NCI-H1105 treated with DMSO at 0.1 percent for 48 hours (cell line): ENCODE measurements around the gene MLYCD.
"Not testable (repeated sequence)": the region's sequence is repeated elsewhere in the genome, so short reads cannot be mapped to it uniquely, and the experiment has no call there.

Experiments
- DNase-seq: peaks from one replicate; lab custom pipeline; 2025; lab: John Stamatoyannopoulos, UW

The MLYCD gene

GRCh38 chr16:83940630-83941378 is 41.9 kb downstream of the MLYCD start:
- no peak for DNase-seq

GRCh38 chr16:83941546-83941945 is 42.6 kb downstream of the MLYCD start:
- DNase-seq = not testable (repeated sequence)

- no peak for DNase-seq
Measured at GRCh38 chr16:83942074-83942473, 43.2 kb downstream of the MLYCD start.

GRCh38 chr16:83942815-83943515 is 44.0 kb downstream of the MLYCD start:
- no peak for DNase-seq

GRCh38 chr16:83943516-83944050 is 44.7 kb downstream of the MLYCD start:
- no peak for DNase-seq

GRCh38 chr16:83945587-83945986 is 46.7 kb downstream of the MLYCD start:
- DNase-seq = no peak

- DNase-seq = no peak
Measured at GRCh38 chr16:83946154-83946780, 47.4 kb downstream of the MLYCD start.

GRCh38 chr16:83946781-83947566 is 48.1 kb downstream of the MLYCD start:
- DNase-seq = no peak

- DNase-seq = no peak
Measured at GRCh38 chr16:83947642-83948234, 48.8 kb downstream of the MLYCD start.

GRCh38 chr16:83948914-83949723 is 50.2 kb downstream of the MLYCD start:
- DNase-seq = no peak

- DNase-seq = no peak
Measured at GRCh38 chr16:83949724-83950001, 50.7 kb downstream of the MLYCD start.

- not testable (repeated sequence) for DNase-seq
Measured at GRCh38 chr16:83950862-83951399, 52.0 kb downstream of the MLYCD start.

- DNase-seq = no peak
Measured at GRCh38 chr16:83951544-83951943, 52.6 kb downstream of the MLYCD start.

- DNase-seq = no peak
Measured at GRCh38 chr16:83952587-83952939, 53.6 kb downstream of the MLYCD start.

GRCh38 chr16:83952940-83953795 is 54.3 kb downstream of the MLYCD start, which contains the start of gene OSGIN1:
Gene OSGIN1, plus strand, starts transcription at chr16:83953240. Its CDS starts 4,432 bp downstream, at chr16:83957672.
- peak; percentile 56 for DNase-seq

- peak; percentile 30 for DNase-seq
Measured at GRCh38 chr16:83953796-83954576, 55.1 kb downstream of the MLYCD start.

- DNase-seq = no peak
Measured at GRCh38 chr16:83954577-83955016, 55.7 kb downstream of the MLYCD start.

GRCh38 chr16:83955218-83956130 is 56.6 kb downstream of the MLYCD start:
- DNase-seq = no peak
